ENCODE data around the gene PLIN5.
"Not testable (repeated sequence)": the region's sequence is repeated elsewhere in the genome, so short reads cannot be mapped to it uniquely, and the experiment has no call there.

Gene PLIN5

DNA sequence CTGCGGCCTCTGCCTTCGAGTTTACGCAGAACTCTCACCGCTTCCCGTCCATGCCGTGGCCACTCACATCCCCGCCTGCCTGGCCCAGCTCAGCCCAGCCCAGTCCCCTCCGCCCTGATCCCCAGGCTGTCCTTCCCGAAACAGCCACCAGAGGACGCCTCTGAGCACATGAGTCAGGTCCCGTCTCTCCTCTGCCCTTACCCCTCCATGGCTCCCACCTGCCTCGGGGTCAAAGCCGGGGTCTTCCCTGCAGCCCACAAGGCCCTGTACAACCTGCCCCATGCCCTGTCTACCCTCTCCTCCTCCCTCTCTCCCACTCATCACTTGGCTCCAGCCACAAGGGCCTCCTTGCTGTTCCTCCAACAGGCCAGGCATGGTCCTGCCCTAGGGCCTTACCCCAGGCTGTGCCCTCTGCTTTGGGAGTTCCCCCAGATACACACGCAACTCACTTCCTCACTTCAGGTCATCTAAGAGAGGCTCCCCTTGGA lies 32.6 kb upstream of the PLIN5 start:
- DNase-seq = no peak

- DNase-seq = no peak
Observed at GRCh38 chr19:4566402-4567051, 31.5 kb upstream of the PLIN5 start.

DNA sequence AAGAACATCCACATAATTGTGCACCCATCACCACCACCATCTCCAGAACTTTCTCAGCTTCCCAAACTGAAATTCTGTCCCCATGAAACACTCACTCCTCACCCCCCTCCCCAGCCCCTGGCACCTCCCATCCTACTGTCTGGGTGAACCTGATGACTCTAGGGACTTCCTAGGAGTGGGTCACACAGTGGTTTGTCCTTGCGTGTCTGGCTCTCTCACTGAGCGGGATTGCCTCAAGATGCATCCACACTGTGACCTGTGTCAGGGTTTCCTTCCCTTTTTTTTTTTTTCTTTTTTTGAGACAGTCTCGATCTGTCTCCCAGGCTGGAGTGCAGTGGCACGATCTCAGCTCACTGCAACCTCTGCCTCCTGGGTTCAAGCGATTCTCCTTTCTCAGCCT lies 28.5 kb upstream of the PLIN5 start:
- not testable (repeated sequence) for DNase-seq

DNA sequence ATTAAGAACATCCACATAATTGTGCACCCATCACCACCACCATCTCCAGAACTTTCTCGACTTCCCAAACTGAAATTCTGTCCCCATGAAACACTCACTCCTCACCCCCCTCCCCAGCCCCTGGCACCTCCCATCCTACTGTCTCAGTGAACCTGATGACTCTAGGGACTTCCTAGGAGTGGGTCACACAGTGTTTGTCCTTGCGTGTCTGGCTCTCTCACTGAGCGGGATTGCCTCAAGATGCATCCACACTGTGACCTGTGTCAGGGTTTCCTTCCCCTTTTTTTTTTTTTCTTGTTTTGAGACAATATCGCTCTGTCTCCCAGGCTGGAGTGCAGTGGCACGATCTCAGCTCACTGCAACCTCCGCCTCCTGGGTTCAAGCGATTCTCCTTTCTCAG lies 27.1 kb upstream of the PLIN5 start:
- DNase-seq = not testable (repeated sequence)

DNA sequence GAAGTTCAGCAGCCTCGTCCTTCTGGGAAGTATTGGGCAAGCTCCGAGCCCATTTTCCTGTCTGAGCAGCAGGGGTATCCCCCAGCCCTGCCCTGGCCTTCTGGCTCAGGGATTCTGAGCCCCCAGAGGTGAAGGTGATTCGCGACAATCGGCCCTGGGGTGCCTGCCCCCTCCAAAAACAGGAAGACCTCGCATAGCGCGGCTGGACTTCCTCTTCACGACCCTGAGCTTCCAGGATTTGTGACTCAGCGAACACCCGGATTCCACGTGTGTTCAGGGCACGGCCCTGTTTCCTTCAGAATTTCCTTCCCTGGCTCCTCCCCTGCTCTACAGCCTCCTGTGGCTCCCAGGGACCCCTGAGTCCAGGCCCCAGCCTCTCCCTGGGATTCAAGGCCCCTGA lies 24.5 kb upstream of the PLIN5 start, which contains the start of gene SEMA6B:
SEMA6B (minus strand) TSS at position 116 of the 400 bp plus-strand sequence. CDS start 1,227 bp downstream, outside the sequence.
- no peak for DNase-seq

- no peak for DNase-seq
Observed at GRCh38 chr19:4557971-4558941, 23.2 kb upstream of the PLIN5 start.

DNA sequence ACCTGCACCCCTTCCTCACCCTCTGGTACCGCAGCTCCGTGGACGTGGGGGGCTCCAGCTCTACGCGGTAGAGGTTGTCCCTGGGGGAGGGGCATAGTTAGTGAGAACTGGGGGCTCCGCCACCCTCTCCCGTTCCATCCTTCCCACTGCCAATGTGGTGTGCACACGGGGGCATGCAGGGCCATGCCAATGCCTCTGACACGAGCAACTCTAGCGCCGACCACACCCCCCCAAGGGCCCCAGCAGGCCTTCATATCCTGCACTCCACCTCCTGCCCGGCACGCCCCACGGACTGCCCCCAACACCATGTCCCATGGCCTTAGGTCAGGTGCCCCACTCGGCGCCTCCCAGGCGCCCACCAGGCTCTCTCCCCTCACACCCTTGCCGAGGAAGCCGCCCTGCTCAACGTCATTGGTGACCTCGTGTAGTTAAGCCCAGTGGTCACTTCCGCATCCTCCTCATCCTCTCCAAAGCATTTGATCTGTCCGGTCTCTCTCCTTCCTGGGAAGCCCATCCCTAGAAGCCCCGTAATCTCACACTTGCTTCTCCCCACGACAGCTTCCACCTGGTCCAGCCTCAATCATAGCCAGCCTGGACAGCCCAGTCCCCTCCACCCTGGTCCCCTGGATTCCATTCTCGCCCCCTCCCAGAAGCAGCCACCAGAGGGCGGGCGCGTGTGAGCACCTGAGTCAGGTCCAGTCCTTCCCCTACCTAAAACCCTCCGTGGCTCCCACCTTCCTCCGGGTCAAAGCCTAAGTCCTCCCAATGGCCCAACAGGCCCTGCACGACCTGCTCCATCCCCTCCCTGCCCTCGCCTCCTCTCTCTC lies 22.3 kb upstream of the PLIN5 start:
- no peak for DNase-seq

- DNase-seq = no peak
Observed at GRCh38 chr19:4556597-4557127, 21.6 kb upstream of the PLIN5 start.

GRCh38 chr19:4555657-4556561 lies 20.9 kb upstream of the PLIN5 start:
- DNase-seq = no peak

DNA sequence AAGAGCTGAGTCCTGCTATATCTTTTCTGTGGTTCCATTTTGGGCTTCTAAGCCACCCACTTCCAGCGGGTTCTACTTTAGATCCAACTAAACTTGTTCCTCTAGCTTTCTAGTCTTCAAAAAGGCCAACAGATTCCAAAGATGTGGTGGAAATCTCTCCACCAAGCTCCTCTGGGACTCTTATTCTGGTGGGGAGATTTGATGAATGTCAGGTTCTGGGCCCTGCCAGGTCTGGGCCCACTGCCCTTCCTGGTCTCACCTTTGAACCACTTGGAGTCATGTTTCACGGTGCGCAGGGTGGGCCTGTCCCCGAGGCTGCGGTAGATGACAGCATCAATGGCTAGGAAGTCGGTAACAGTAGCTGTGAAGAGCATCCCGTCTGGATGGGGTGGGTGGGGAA lies 19.7 kb upstream of the PLIN5 start:
- DNase-seq = no peak

- no peak for DNase-seq
Observed at GRCh38 chr19:4553775-4554174, 18.8 kb upstream of the PLIN5 start.

DNA sequence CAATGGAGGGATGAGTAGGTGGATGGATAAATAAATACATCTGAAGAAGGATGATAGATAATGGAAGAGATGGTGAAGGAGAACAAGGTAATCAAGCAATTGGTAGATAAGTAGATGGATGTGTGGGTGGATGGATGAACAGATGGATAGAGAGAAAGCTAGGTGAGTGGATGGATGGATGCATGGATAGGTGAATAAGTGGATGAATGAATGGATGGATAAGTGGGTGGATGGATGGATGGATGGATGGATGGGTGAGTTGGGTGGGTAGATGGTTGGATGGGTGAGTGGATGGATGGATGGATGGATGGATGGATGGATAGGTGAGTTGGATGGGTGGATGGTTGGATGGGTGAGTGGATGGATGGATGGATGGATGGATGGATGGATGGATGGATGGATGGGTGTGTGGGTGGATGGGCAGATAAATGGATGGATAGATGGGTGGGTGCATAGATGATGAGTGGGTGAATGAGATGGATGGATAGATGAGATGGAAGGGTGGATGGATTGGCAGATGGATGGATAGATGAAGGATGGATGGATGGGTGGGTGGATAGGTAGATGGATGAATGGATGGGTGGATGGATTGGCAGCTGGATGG lies 18.2 kb upstream of the PLIN5 start:
- DNase-seq = no peak

DNA sequence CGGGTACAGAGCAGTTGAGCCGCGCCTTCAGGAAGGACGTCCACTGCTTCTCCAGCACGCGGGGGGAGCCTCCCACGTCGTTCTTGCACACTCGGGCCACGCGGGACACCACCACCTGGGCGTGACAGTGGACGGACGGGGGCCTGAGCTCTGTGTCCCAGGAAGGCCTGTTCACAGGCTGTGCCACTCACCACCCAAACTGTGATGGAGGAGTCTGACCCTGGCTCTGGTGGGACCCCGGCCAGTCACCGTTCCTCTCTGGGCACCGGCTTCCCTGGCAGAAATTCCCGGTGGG lies 17.4 kb upstream of the PLIN5 start:
- no peak for DNase-seq

GRCh38 chr19:4550479-4551050 lies 15.5 kb upstream of the PLIN5 start:
- no peak for DNase-seq

- DNase-seq = no peak
Observed at GRCh38 chr19:4550018-4550417, 15.0 kb upstream of the PLIN5 start.

DNA sequence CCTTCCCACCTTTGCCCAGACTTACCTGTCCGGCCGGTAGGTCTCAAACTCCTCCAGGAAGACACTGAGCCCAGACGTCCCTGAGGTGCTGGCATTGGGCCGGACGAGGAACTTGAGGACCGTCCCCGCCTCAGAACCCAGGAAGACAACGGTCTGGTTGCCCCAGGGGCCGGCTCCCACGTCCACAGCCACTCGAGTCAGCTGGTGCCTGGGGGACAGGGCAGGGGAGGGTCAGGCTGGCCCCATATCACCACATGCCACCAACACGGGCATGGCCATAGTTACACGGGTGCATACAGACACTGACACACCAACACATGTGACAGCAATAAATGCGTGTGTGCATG lies 13.2 kb upstream of the PLIN5 start:
- no peak for DNase-seq

DNA sequence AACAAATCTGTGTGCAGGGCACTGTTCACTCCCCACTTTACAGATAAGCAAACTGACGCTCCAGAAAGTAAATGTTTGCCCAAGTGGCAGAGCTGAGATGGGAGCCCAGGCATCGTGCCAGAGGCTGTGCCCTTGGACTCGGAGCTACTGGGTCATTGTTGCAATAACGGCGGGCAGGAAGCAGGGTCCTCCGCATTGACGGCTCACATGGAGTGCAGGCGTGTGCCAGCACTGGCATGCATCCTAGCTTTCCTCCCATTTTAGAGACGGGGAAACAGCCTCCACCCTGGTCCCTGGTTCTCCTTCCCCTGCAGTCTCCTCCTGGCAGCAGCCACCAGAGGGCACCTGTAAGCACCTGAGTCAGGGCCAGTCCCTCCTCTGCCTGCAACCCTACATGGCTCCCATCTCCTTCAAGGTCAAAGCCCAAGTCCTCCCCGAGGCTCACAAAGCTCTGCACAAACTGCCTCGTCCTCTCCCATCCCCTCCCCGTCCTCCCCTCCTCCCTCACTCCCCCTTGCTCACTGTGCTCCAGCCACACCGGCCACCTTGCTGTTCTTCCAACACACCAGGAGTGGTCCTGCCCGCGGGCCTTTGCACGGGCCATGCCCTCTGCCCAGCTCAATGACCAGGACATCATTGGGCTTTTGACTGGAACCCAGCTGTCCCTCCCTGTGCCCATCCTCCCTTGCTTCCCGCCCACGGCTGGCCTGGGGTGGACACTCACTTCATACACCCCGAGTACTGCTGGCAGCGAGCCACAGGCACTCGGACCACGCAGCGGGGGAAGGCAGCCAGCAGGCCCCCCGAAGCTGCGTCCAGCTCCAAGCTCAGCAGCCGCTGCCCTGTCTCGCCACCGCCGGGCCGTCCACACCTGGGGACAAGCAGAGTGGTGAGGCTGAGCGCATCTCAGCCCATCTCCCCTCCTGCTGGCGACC lies 12.5 kb upstream of the PLIN5 start:
- DNase-seq = no peak

DNA sequence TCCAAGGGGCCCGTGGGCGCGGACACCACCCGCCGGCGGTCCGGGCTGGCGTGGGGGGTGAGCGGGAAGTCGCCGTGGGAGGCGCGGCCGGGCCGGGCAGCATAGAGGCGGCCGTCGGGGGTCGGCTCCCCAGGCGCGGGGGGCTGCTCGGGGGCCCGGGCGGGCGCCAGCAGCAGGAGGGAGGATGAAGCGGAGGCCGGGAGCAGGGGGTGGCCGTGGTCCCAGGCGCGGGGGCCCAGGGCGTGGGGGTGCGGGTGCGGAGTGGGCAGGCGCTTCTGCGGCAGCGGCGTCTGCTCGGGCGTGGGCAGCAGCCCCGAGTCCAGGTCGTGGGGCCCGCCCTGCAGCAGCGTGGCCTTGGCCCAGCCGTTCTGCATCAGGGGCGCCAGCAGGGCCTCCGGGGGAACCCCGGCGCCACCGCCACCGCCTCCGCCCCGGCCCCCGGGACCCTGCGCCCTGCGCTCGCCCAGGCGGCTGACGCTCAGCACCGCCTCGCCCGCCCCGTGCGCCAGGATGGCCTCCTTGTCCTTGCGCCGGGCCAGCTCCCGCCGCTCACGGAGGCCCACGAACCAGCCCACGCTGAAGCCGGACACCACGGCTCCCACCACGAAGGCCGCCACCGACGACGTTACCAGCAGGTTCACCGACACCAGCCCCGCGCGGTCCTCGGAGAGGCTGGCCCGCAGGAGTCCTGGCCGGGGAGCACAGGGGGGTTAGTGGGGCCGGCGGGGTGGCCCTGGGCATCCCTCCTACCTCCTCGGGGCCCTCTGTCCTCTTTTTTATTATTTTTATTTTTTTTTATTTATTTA lies 9.0 kb upstream of the PLIN5 start:
- DNase-seq = no peak

Measured in left hindlimb (tissue), 1 donor.